PC-3 (cell line): ENCODE results near the gene TRAF3. TPM values are rescaled to one million over a fixed set of nuclear protein-coding genes. Genes with fewer than 3 reads are reported as not detected.

ENCODE experiments used
- ATAC-seq: fragments of 200-7000 bp; cut with Tn5 transposase; 2 replicates; pipeline ENCODE4 v1.9.1; 2020; ENCODE audit warnings: mild to moderate bottlenecking, moderate library complexity
- BruUV-seq: library from RNA; stranded (reverse); fragments of 400-500 nt; replicated peaks from 2 replicates; lab custom pipeline; 2021; lab: Mats Ljungman, UMichigan
- CTCF ChIA-PET: fragments of 300-600 bp; sonication (Branson Sonifier 250); formaldehyde crosslinking; loops from one replicate; lab custom pipeline; 2022; ENCODE audit warnings: antibody characterized with exemption; lab: Charles Lee
- POLR2A ChIA-PET: fragments of 300-600 bp; sonication (Branson Sonifier 250); formaldehyde crosslinking; loops from one replicate; lab custom pipeline; 2022; ENCODE audit warnings: antibody characterized with exemption; ENCODE audit not compliant: unreplicated experiment; lab: Charles Lee
- DNase-seq: peaks from one replicate; pipeline ENCODE4 v3.0.0-alpha.2; 2015
- H2AFZ ChIP-seq: fragments of 300-600 bp; sonication (generic); 2 replicates; pipeline ENCODE4 v1.6.0; 2016; ENCODE audit warnings: antibody characterized with exemption, low read length
- H3F3A ChIP-seq: fragments of 300-600 bp; sonication (generic); one replicate; pipeline ENCODE4 v1.6.0; 2017; ENCODE audit warnings: antibody characterized with exemption, low read length, control low read depth, mild to moderate bottlenecking; ENCODE audit not compliant: unreplicated experiment
- H3K27ac ChIP-seq: fragments of 300-600 bp; sonication (generic); 2 replicates; pipeline ENCODE4 v1.5.1; 2016; ENCODE audit warnings: mild to moderate bottlenecking, low read length
- H3K27me3 ChIP-seq: fragments of 300-600 bp; sonication (generic); 2 replicates; pipeline ENCODE4 v1.6.1; 2016; ENCODE audit warnings: low read length, mixed read lengths
- H3K36me3 ChIP-seq: fragments of 300-600 bp; sonication (generic); 2 replicates; pipeline ENCODE4 v1.6.1; 2016; ENCODE audit warnings: low read depth, mixed run types, low read length, mixed read lengths
- H3K4me1 ChIP-seq: fragments of 300-600 bp; sonication (generic); 2 replicates; pipeline ENCODE4 v1.5.1; 2016; ENCODE audit warnings: low read length; ENCODE audit not compliant: insufficient read depth
- H3K4me2 ChIP-seq: fragments of 300-600 bp; sonication (generic); 2 replicates; pipeline ENCODE4 v1.6.0; 2016; ENCODE audit warnings: low read length
- H3K4me3 ChIP-seq: fragments of 300-600 bp; sonication (generic); 2 replicates; pipeline ENCODE4 v1.5.1; 2016; ENCODE audit warnings: mild to moderate bottlenecking, low read length, mixed read lengths
- H3K79me2 ChIP-seq: fragments of 300-600 bp; sonication (generic); 2 replicates; pipeline ENCODE4 v1.6.1; 2017; ENCODE audit warnings: low read length, mixed read lengths
- H3K9ac ChIP-seq: fragments of 300-600 bp; sonication (generic); 2 replicates; pipeline ENCODE4 v1.6.0; 2016; ENCODE audit warnings: mild to moderate bottlenecking, low read length
- H3K9me2 ChIP-seq: fragments of 300-600 bp; sonication (generic); replicated peaks from 2 replicates; pipeline ENCODE4 v1.6.1; 2016; ENCODE audit warnings: mixed run types, low read length, mixed read lengths
- H3K9me3 ChIP-seq: fragments of 300-600 bp; sonication (generic); 2 replicates; pipeline ENCODE4 v1.6.1; 2016; ENCODE audit warnings: low read length, mixed read lengths
- H4K20me1 ChIP-seq: fragments of 300-600 bp; sonication (generic); 2 replicates; pipeline ENCODE4 v1.6.1; 2016; ENCODE audit warnings: low read length, mixed read lengths
- EZH2 ChIP-seq: fragments of 300-600 bp; sonication (generic); IDR thresholded peaks from one replicate; pipeline ENCODE4 v1.6.1; 2017; ENCODE audit warnings: antibody characterized with exemption, mild to moderate bottlenecking, low read length; ENCODE audit not compliant: unreplicated experiment
- EZH2phosphoT487 ChIP-seq: fragments of 300-600 bp; sonication (generic); IDR thresholded peaks from 2 replicates; pipeline ENCODE4 v1.6.1; 2018; ENCODE audit warnings: mild to moderate bottlenecking, antibody characterized with exemption, low read length, borderline replicate concordance
- intact Hi-C: fragments of 100-400 bp; cut with micrococcal nuclease; formaldehyde crosslinking; loops from 2 replicates; pipeline ENCODE4 v1.9.0; 2023
- total RNA-seq: library from RNA; depleted of rRNA; stranded (reverse); fragments of >200 nt; gene quantifications from 2 replicates; pipeline ENCODE4 v1.2.3, GENCODE V29; 2014
- TF ChIP-seq, protein P1 (sequence below): fragments of 300-600 bp; sonication (generic); conservative IDR thresholded peaks from 2 replicates; pipeline ENCODE4 v1.5.1; 2017; ENCODE audit warnings: antibody characterized with exemption, low read depth, mild to moderate bottlenecking, low read length

TRAF3 gene
- total RNA-seq, 1 experiment from 2014 or later, result 19.4 TPM

DNA sequence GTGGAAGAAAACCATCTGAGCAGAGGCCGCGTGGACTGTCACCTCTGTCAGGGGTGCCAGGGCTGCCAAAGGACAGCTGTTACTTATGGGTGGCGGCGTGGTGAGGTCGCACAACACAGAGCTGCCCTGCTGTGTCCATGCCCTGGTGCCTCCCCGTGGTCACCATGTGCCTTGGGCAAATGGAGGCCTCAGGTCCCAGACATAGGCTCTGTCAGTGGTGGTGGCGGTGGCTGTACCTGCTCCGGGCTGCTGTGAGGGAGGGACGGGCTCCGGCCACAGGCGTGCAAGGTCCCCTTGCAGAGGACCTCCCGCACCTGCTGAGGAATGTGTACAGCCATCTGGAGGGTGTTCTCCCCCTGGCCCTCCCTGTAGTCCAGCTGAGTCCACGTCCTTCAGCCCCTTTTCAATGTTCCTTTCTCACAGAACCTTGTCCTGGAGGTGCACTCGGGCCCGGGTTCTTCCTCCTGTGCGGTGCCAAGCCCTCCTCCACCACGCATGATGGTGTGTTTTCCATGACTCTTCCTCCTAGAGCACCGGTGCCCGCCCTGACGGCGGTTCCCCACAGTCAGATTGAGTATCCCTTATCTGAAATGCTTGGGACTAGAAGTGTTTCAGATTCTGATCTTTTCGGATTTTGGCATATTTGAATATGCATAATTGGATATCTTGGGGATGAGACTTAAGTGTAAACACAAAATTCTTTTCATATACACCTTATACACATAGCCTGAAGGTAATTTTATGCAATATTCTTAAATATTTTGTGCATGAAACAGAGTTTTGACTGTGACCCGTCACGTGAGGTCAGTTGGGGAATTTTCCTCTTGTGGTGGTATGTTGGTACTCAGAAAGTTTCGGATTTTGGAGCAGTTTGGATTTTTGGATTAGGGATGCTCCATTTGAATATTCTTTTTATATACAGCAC lies 49.8 kb downstream of the TRAF3 start:
- POLR2A ChIA-PET, result no interaction called here
- Histone ChIP-seq H3K27me3 (no peaks in the 10 kb centered on the region), H3K4me1 (peaks cover 22% of the 10 kb centered on the region), H3K9me2 (no peaks in the 10 kb centered on the region), H3K79me2 (peaks cover 80% of the 10 kb centered on the region), H2AFZ (no peak overlapping the region), H3F3A (no peaks in the 10 kb centered on the region), H3K4me2 (no peak overlapping the region), H3K9me3 (no peaks in the 10 kb centered on the region), H4K20me1 (no peaks in the 10 kb centered on the region), H3K36me3 (peaks cover 4% of the 10 kb centered on the region; the same call in 1 of the 2 replicates), H3K4me3 (no peak overlapping the region), H3K27ac (no peak overlapping the region), H3K9ac (no peak overlapping the region)
- intact Hi-C loops, result no loop called here
- CTCF ChIA-PET, result no interaction called here
- BruUV-seq, result no TSS peak
- no peak for ATAC-seq
- peak; percentile 9 for DNase-seq
- TF ChIP-seq, protein P1, sequence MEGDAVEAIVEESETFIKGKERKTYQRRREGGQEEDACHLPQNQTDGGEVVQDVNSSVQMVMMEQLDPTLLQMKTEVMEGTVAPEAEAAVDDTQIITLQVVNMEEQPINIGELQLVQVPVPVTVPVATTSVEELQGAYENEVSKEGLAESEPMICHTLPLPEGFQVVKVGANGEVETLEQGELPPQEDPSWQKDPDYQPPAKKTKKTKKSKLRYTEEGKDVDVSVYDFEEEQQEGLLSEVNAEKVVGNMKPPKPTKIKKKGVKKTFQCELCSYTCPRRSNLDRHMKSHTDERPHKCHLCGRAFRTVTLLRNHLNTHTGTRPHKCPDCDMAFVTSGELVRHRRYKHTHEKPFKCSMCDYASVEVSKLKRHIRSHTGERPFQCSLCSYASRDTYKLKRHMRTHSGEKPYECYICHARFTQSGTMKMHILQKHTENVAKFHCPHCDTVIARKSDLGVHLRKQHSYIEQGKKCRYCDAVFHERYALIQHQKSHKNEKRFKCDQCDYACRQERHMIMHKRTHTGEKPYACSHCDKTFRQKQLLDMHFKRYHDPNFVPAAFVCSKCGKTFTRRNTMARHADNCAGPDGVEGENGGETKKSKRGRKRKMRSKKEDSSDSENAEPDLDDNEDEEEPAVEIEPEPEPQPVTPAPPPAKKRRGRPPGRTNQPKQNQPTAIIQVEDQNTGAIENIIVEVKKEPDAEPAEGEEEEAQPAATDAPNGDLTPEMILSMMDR, result no peak
- no peak for TF ChIP-seq EZH2
- TF ChIP-seq EZH2phosphoT487, result no peak

DNA sequence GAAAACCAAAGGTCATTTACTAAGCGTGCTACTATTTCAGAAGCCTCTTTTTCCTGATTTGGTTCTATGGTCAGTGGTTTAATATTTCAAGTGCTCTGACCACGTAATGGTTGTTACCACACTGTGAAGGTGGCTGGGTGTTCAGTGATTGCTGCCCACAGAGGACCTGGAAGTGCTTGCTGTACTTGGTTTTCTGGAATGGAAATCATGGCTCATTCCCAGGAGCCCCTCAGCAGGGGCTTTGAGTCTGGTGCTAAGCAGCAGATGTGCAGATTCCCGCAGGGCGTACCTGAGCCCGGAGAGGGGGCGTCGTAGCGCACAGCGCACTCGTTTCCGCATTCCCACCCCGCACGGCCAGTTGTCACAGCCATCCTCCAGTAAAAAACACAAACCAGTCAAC lies 50.5 kb downstream of the TRAF3 start:
- Histone ChIP-seq H3K4me3 (no peak overlapping the region), H3K79me2 (peaks cover 73% of the 10 kb centered on the region), H2AFZ (no peak overlapping the region), H3K9me2 (no peaks in the 10 kb centered on the region), H3K27ac (no peak overlapping the region), H3K4me2 (no peak overlapping the region), H3K36me3 (peaks cover 4% of the 10 kb centered on the region; the same call in 1 of the 2 replicates), H3K27me3 (no peaks in the 10 kb centered on the region), H3K9me3 (no peaks in the 10 kb centered on the region), H4K20me1 (no peaks in the 10 kb centered on the region), H3K9ac (no peak overlapping the region), H3F3A (no peaks in the 10 kb centered on the region), H3K4me1 (peaks cover 17% of the 10 kb centered on the region)
- POLR2A ChIA-PET, result no interaction called here
- DNase-seq (no peak), ATAC-seq (no peak)
- CTCF ChIA-PET, result no interaction called here
- no TSS peak for BruUV-seq
- TF ChIP-seq, protein P1, result no peak
- no peak for TF ChIP-seq EZH2phosphoT487
- TF ChIP-seq EZH2, result no peak
- intact Hi-C loops, result no loop called here

DNA sequence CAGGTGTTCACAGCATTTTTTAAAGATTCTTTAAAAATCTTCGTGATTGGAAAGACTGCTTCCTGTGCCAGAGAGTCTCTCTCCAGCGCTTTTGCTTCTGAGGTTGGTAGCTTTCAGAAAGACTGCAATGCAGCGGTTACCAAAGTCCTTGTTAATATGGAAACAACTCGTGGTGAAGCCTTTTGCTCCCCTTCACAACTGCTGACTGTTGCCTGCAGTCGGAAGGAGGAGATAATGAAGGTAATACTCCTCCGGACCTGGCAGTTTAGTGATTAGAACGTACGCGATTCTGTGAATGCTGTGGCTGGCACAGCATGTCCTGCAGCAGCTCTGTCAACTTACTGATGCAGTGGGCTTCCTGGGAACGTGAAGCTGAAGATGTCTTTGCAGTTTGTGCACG lies 50.9 kb downstream of the TRAF3 start:
- peaks cover 4% of the 10 kb centered on the region; the same call in 1 of the 2 replicates for H3K36me3 ChIP-seq
- no peaks in the 10 kb centered on the region for H3K9me2 ChIP-seq
- H3K79me2 ChIP-seq, result peaks cover 69% of the 10 kb centered on the region
- no peak overlapping the region for H3K27ac ChIP-seq
- no peaks in the 10 kb centered on the region for H3K27me3 ChIP-seq
- intact Hi-C loops, result no loop called here
- POLR2A ChIA-PET, result no interaction called here
- TF ChIP-seq, protein P1, result no peak
- TF ChIP-seq EZH2 (no peak), EZH2phosphoT487 (no peak)
- H3K4me3 ChIP-seq, result no peak overlapping the region
- no peak overlapping the region for H3K9ac ChIP-seq
- no peak overlapping the region for H2AFZ ChIP-seq
- ATAC-seq (no peak), DNase-seq (no peak)
- BruUV-seq, result no TSS peak
- H3K4me2 ChIP-seq, result no peak overlapping the region
- H3F3A ChIP-seq, result no peaks in the 10 kb centered on the region
- CTCF ChIA-PET, result no interaction called here
- peaks cover 17% of the 10 kb centered on the region for H3K4me1 ChIP-seq
- no peaks in the 10 kb centered on the region for H3K9me3 ChIP-seq
- H4K20me1 ChIP-seq, result no peaks in the 10 kb centered on the region
